SK-N-SH (cell line): ENCODE measurements around the gene C3. TPM values are rescaled to one million over a fixed set of nuclear protein-coding genes. Genes with fewer than 3 reads are reported as not detected.

Experiments used
- CTCF ChIA-PET: fragments of 300-600, 350-600 bp; formaldehyde crosslinking; extraction: SDS; loops from one replicate; lab custom pipeline; 2021; lab: Yijun Ruan, JAX
- POLR2A ChIA-PET: fragments of 350-600 bp; sonication (Branson Sonifier 250); formaldehyde crosslinking; extraction: SDS; loops from one replicate; lab custom pipeline; 2020; ENCODE audit warnings: antibody characterized with exemption, inconsistent platforms; lab: Yijun Ruan, JAX
- DNase-seq: peaks from one replicate; pipeline ENCODE4 v3.0.0; 2012
- H2AFZ ChIP-seq: fragments of 200-600 bp; sonication (generic); 2 replicates; pipeline ENCODE4 v1.8.1; 2016; ENCODE audit warnings: antibody characterized with exemption, mild to moderate bottlenecking, low read depth
- H3F3A ChIP-seq: fragments of 200-600 bp; sonication (generic); replicated peaks from 2 replicates; pipeline ENCODE3; 2016; ENCODE audit warnings: antibody characterized with exemption, mild to moderate bottlenecking; ENCODE audit not compliant: insufficient read depth
- H3K27ac ChIP-seq, 2 experiments: fragments of 200-500 bp in 1 of 2; fragments of 200-600 bp in 1 of 2; sonication (Bioruptor generic) in 1 of 2; sonication (generic), shearing (Covaris generic) in 1 of 2; 2 replicates each; pipeline versions ENCODE4 v1.5.1 to v1.6.1; 2014 to 2016; ENCODE audit warnings: low read depth in 2 of 2, inconsistent platforms in 1 of 2, low read length in 1 of 2, mild to moderate bottlenecking in 1 of 2, mixed read lengths in 1 of 2
- H3K27me3 ChIP-seq: fragments of 200-600 bp; sonication (generic), shearing (Covaris generic); 2 replicates; pipeline ENCODE4 v1.6.1; 2016; ENCODE audit warnings: mixed run types; ENCODE audit not compliant: insufficient read depth
- H3K36me3 ChIP-seq, 2 experiments: fragments of 200-500 bp in 1 of 2; fragments of 200-600 bp in 1 of 2; sonication (Bioruptor generic) in 1 of 2; sonication (generic) in 1 of 2; replicated peaks in 1 of 2; 2 replicates each; pipeline versions ENCODE3 to v1.5.1; 2014 to 2016; ENCODE audit warnings: low read length in 1 of 2, mild to moderate bottlenecking in 1 of 2; ENCODE audit not compliant: insufficient read depth in 2 of 2, control insufficient read depth in 1 of 2
- H3K4me1 ChIP-seq, 2 experiments: fragments of 200-500 bp in 1 of 2; fragments of 200-600 bp in 1 of 2; sonication (Bioruptor generic) in 1 of 2; sonication (generic), shearing (Covaris generic) in 1 of 2; 2 replicates each; pipeline versions ENCODE4 v1.5.1 to v1.6.1; 2014 to 2016; ENCODE audit warnings: low read depth in 1 of 2, low read length in 1 of 2, mixed run types in 1 of 2; ENCODE audit not compliant: insufficient read depth in 2 of 2, control insufficient read depth in 1 of 2
- H3K4me2 ChIP-seq: fragments of 200-600 bp; sonication (generic), shearing (Covaris generic); 2 replicates; pipeline ENCODE4 v1.6.1; 2017; ENCODE audit warnings: mixed run types
- H3K4me3 ChIP-seq, 2 experiments: fragments of 200-500 bp in 1 of 2; fragments of 200-600 bp in 1 of 2; sonication (Bioruptor generic) in 1 of 2; sonication (generic), shearing (Covaris generic) in 1 of 2; 2 replicates each; pipeline versions ENCODE4 v1.5.1 to v1.8.1; 2014 to 2016; ENCODE audit warnings: low read depth in 2 of 2, inconsistent platforms in 1 of 2, low read length in 1 of 2, mild to moderate bottlenecking in 1 of 2, mixed read lengths in 1 of 2, moderate library complexity in 1 of 2
- H3K79me2 ChIP-seq: fragments of 200-600 bp; sonication (generic); 2 replicates; pipeline ENCODE4 v1.8.1; 2017; ENCODE audit warnings: mild to moderate bottlenecking; ENCODE audit not compliant: insufficient read depth
- H3K9ac ChIP-seq: fragments of 200-600 bp; sonication (generic); 2 replicates; pipeline ENCODE4 v1.6.1; 2017; ENCODE audit warnings: mixed run types
- H3K9me2 ChIP-seq: fragments of 200-600 bp; sonication (generic); 2 replicates; pipeline ENCODE4 v1.6.1; 2017; ENCODE audit warnings: mixed run types
- H3K9me3 ChIP-seq: fragments of 200-600 bp; sonication (generic); 2 replicates; pipeline ENCODE4 v1.6.1; 2017; ENCODE audit warnings: mixed run types, mild to moderate bottlenecking, moderate library complexity
- H4K20me1 ChIP-seq: fragments of 200-600 bp; sonication (generic); 2 replicates; pipeline ENCODE4 v1.6.1; 2017; ENCODE audit warnings: mild to moderate bottlenecking, mixed run types; ENCODE audit not compliant: insufficient read depth
- CHD2 ChIP-seq: fragments of 150-350 bp; IDR thresholded peaks from 2 replicates; pipeline ENCODE4 v1.6.1; 2018; ENCODE audit warnings: low read length; ENCODE audit not compliant: partially characterized antibody
- EP300 ChIP-seq, 2 experiments: IDR thresholded peaks; 2 replicates each; pipeline versions ENCODE4 v1.4.0 to v1.6.1; 2012; ENCODE audit warnings: borderline replicate concordance in 1 of 2, low read depth in 1 of 2, low read length in 1 of 2
- FOXJ3 ChIP-seq: sonication (generic); formaldehyde crosslinking; IDR thresholded peaks from 2 replicates; pipeline ENCODE4 v1.5.1; 2020; ENCODE audit warnings: mild to moderate bottlenecking, missing genetic modification reagents
- GABPA ChIP-seq: IDR thresholded peaks from 2 replicates; pipeline ENCODE4 v1.4.0; 2012; ENCODE audit warnings: low read depth, mild to moderate bottlenecking
- MAX ChIP-seq: IDR thresholded peaks from 2 replicates; pipeline ENCODE4 v1.4.0; 2012; ENCODE audit warnings: low read depth
- MXI1 ChIP-seq: IDR thresholded peaks from 2 replicates; pipeline ENCODE4 v1.6.1; 2012; ENCODE audit warnings: mild to moderate bottlenecking, low read depth, low read length, improper control_type of control experiment
- NFIC ChIP-seq: IDR thresholded peaks from 2 replicates; pipeline ENCODE4 v1.4.0; 2012; ENCODE audit warnings: borderline replicate concordance
- NRF1 ChIP-seq: IDR thresholded peaks from 2 replicates; pipeline ENCODE4 v1.6.1; 2012; ENCODE audit warnings: low read depth, mild to moderate bottlenecking, low read length
- POLR2AphosphoS5 ChIP-seq: IDR thresholded peaks from 2 replicates; pipeline ENCODE4 v1.6.1; 2012; ENCODE audit warnings: low read depth, low read length
- REST ChIP-seq: IDR thresholded peaks from 2 replicates; pipeline ENCODE4 v1.6.1; 2012; ENCODE audit warnings: mild to moderate bottlenecking, low read depth, low read length, moderate library complexity
- RFX5 ChIP-seq: IDR thresholded peaks from 2 replicates; pipeline ENCODE4 v1.6.1; 2012; ENCODE audit warnings: mild to moderate bottlenecking, improper control_type of control experiment, low read length
- SMC3 ChIP-seq: IDR thresholded peaks from 2 replicates; pipeline ENCODE4 v1.6.1; 2012; ENCODE audit warnings: low read depth, low read length, improper control_type of control experiment
- TCF12 ChIP-seq: IDR thresholded peaks from 2 replicates; pipeline ENCODE4 v1.4.0; 2012
- TEAD4 ChIP-seq: IDR thresholded peaks from 2 replicates; pipeline ENCODE4 v1.4.0; 2012; ENCODE audit warnings: mild to moderate bottlenecking, borderline replicate concordance; ENCODE audit not compliant: insufficient read depth
- WGBS: methylation state at CpG from one replicate; pipeline ENCODE4 v1.1.6; 2017; ENCODE audit warnings: low lambda C conversion rate; 5-methylcytosine and 5-hydroxymethylcytosine counted together
- polyA plus RNA-seq, 3 experiments: library from polyadenylated mRNA; depleted of rRNA; stranded (reverse); fragments of >200 nt; gene quantifications; 2 replicates each; pipeline ENCODE4 v1.2.3, GENCODE V29; 2012
- TF ChIP-seq, protein P1 (sequence below): fragments of 150-350 bp; IDR thresholded peaks from 2 replicates; pipeline ENCODE4 v1.6.1; 2016; ENCODE audit warnings: mild to moderate bottlenecking, low read depth, low read length
- TF ChIP-seq, protein P2 (sequence below): IDR thresholded peaks from 2 replicates; pipeline ENCODE4; 2012

The C3 gene
- polyA plus RNA-seq, 1 of the 3 experiments (the other 2 are of a cell fraction) = 0.67 TPM

- H3K9me2 ChIP-seq = no peaks in the 10 kb centered on the region
- peaks cover 21% of the 10 kb centered on the region for H3F3A ChIP-seq
- H4K20me1 ChIP-seq = no peaks in the 10 kb centered on the region
- H3K4me1 ChIP-seq = peaks cover 22 to 23% of the 10 kb centered on the region in 2 experiments; a peak in 3 of 4 replicates
- ChIA-PET CTCF (interaction anchor here (0.7 to 2.0 kb wide), 3 partner anchors 126 to 680 kb away, joined by 3 to 24 read pairs (median 3); no protein-coding TSS in a partner anchor), POLR2A (interaction anchor here (1.0 to 1.2 kb wide), 2 partner anchors 331 to 910 kb away, joined by 4 read pairs; no protein-coding TSS in a partner anchor)
- no peaks in the 10 kb centered on the region for H3K27me3 ChIP-seq
- TF ChIP-seq MAX (peak; percentile 32; the same call in 1 of the 2 replicates), TCF12 (no peak), NFIC (no peak), RFX5 (peak; percentile 75; the same call in 1 of the 2 replicates), MXI1 (no peak), GABPA (peak; percentile 78; the same call in 1 of the 2 replicates), EP300 (IDR thresholded peaks at IDR 0.05; ENCODE audit: borderline replicate concordance in 1 of 2, low read depth in 1 of 2, low read length in 1 of 2) (peak in 1 of 2 experiments; percentile 72; a peak in 2 of 4 replicates), TEAD4 (no peak), SMC3 (no peak), NRF1 (no peak), CHD2 (peak; percentile 95), FOXJ3 (CRISPR knock-in tag) (no peak), POLR2AphosphoS5 (peak; percentile 1; the same call in 1 of the 2 replicates), REST (no peak)
- TF ChIP-seq, protein P1, sequence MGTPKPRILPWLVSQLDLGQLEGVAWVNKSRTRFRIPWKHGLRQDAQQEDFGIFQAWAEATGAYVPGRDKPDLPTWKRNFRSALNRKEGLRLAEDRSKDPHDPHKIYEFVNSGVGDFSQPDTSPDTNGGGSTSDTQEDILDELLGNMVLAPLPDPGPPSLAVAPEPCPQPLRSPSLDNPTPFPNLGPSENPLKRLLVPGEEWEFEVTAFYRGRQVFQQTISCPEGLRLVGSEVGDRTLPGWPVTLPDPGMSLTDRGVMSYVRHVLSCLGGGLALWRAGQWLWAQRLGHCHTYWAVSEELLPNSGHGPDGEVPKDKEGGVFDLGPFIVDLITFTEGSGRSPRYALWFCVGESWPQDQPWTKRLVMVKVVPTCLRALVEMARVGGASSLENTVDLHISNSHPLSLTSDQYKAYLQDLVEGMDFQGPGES = peak; percentile 98
- TF ChIP-seq, protein P2, sequence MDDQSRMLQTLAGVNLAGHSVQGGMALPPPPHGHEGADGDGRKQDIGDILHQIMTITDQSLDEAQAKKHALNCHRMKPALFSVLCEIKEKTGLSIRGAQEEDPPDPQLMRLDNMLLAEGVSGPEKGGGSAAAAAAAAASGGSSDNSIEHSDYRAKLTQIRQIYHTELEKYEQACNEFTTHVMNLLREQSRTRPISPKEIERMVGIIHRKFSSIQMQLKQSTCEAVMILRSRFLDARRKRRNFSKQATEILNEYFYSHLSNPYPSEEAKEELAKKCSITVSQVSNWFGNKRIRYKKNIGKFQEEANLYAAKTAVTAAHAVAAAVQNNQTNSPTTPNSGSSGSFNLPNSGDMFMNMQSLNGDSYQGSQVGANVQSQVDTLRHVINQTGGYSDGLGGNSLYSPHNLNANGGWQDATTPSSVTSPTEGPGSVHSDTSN = peak; percentile 100
- H3K9me3 ChIP-seq = no peaks in the 10 kb centered on the region
- H3K4me2 ChIP-seq = peak within 1 kb of the TSS; percentile 94
- peak within 1 kb of the TSS; percentile 90 to 96 for H3K27ac ChIP-seq
- peaks cover 0 to 5% of the 10 kb centered on the region in 2 experiments for H3K36me3 ChIP-seq
- peak within 1 kb of the TSS; percentile 91 for H3K9ac ChIP-seq
- peak within 1 kb of the TSS; percentile 97 for H2AFZ ChIP-seq
- H3K79me2 ChIP-seq = peaks cover 38% of the 10 kb centered on the region
- WGBS = 0% methylated on average over 13 of the region's 55 CpGs
- peak; percentile 96 for DNase-seq
- peak within 1 kb of the TSS; percentile 90 to 91 for H3K4me3 ChIP-seq
Observed at GRCh38 chr19:6737284-6737872, 16.9 kb upstream of the C3 start, which contains the start of gene GPR108. GPR108 (minus strand) TSS chr19:6737580; CDS start chr19:6737576, 4 bp downstream.
